ENCODE measurements around the gene TBC1D3B.
A peak's percentile ranks its signal among the peaks of the same experiment; 100 is the strongest.
"Not testable (repeated sequence)": the region's sequence is repeated elsewhere in the genome, so short reads cannot be mapped to it uniquely, and the experiment has no call there.

TBC1D3B gene

GRCh38 chr17:36201102-36201501, 24.7 kb upstream of the TBC1D3B start:
- not testable (repeated sequence) for DNase-seq (ENCODE audit: low spot score)

- DNase-seq (ENCODE audit: low spot score): peak; percentile 63
Measured at GRCh38 chr17:36198831-36199465, 22.5 kb upstream of the TBC1D3B start.

GRCh38 chr17:36197387-36197703, 20.9 kb upstream of the TBC1D3B start:
- no peak for DNase-seq (ENCODE audit: low spot score)

GRCh38 chr17:36196131-36196486, 19.7 kb upstream of the TBC1D3B start:
- no peak for DNase-seq (ENCODE audit: low spot score)

- no peak for DNase-seq (ENCODE audit: low spot score)
Measured at GRCh38 chr17:36195434-36196130, 19.1 kb upstream of the TBC1D3B start.

- DNase-seq (ENCODE audit: low spot score): not testable (repeated sequence)
Measured at GRCh38 chr17:36194832-36195433, 18.5 kb upstream of the TBC1D3B start.

GRCh38 chr17:36194147-36194831, 17.9 kb upstream of the TBC1D3B start:
- not testable (repeated sequence) for DNase-seq (ENCODE audit: low spot score)

- no peak for DNase-seq (ENCODE audit: low spot score)
Measured at GRCh38 chr17:36193216-36193775, 16.9 kb upstream of the TBC1D3B start.

GRCh38 chr17:36190549-36191330, 14.3 kb upstream of the TBC1D3B start:
- DNase-seq (ENCODE audit: low spot score): not testable (repeated sequence)

- DNase-seq (ENCODE audit: low spot score): not testable (repeated sequence)
Measured at GRCh38 chr17:36189993-36190392, 13.6 kb upstream of the TBC1D3B start.

- peak; percentile 69 for DNase-seq (ENCODE audit: low spot score)
Measured at GRCh38 chr17:36188891-36189306, 12.5 kb upstream of the TBC1D3B start.

- not testable (repeated sequence) for DNase-seq (ENCODE audit: low spot score)
Measured at GRCh38 chr17:36187943-36188665, 11.7 kb upstream of the TBC1D3B start.

- not testable (repeated sequence) for DNase-seq (ENCODE audit: low spot score)
Measured at GRCh38 chr17:36186810-36187763, 10.7 kb upstream of the TBC1D3B start.

GRCh38 chr17:36185416-36185815, 9.0 kb upstream of the TBC1D3B start:
- no peak for DNase-seq (ENCODE audit: low spot score)

- DNase-seq (ENCODE audit: low spot score): no peak
Measured at GRCh38 chr17:36184023-36184765, 7.8 kb upstream of the TBC1D3B start.

GRCh38 chr17:36183001-36183971, 6.8 kb upstream of the TBC1D3B start:
- no peak for DNase-seq (ENCODE audit: low spot score)

- no peak for DNase-seq (ENCODE audit: low spot score)
Measured at GRCh38 chr17:36182176-36183000, 6.0 kb upstream of the TBC1D3B start.

All from activated CD4-positive, alpha-beta T cell treated with anti-CD3 and anti-CD28 coated beads, Interleukin-2, Interleukin-4, amounts not matched to agents 100 ng/mL and 50 ng/mL, durations not matched to agents 16 hours and 8 hours (primary cell).